DND-41 (cell line): ENCODE results near the gene FBLIM1.

Experiments
- ATAC-seq: fragments of 200-7000 bp; cut with Tn5 transposase; 3 replicates; pipeline ENCODE4 v1.9.1; 2021; ENCODE audit warnings: low read depth; ENCODE audit not compliant: insufficient read depth
- DNase-seq: peaks from one replicate; pipeline ENCODE4 v3.0.0-alpha.2; 2020
- H2AFZ ChIP-seq: 2 replicates; pipeline ENCODE4 v1.6.0; 2012; ENCODE audit warnings: low read depth, low read length
- H3K27ac ChIP-seq: 2 replicates; pipeline ENCODE4 v1.5.1; 2012; ENCODE audit warnings: low read length, inconsistent platforms
- H3K27me3 ChIP-seq: fragments of 200-600 bp; sonication (generic); 2 replicates; pipeline ENCODE4 v1.6.0; 2012; ENCODE audit warnings: low read length, mild to moderate bottlenecking, inconsistent platforms; ENCODE audit not compliant: insufficient read depth, poor library complexity
- H3K36me3 ChIP-seq: 2 replicates; pipeline ENCODE4 v1.5.1; 2012; ENCODE audit warnings: low read length, inconsistent platforms; ENCODE audit not compliant: insufficient read depth
- H3K4me1 ChIP-seq: 2 replicates; pipeline ENCODE4 v1.5.1; 2012; ENCODE audit warnings: mild to moderate bottlenecking, low read length; ENCODE audit not compliant: insufficient read depth
- H3K4me2 ChIP-seq: 2 replicates; pipeline ENCODE4 v1.6.0; 2012; ENCODE audit warnings: mild to moderate bottlenecking, moderate library complexity, low read length, inconsistent platforms; ENCODE audit not compliant: insufficient read depth
- H3K4me3 ChIP-seq, 2 experiments: fragments of 200-600 bp in 1 of 2; shearing (Covaris generic) in 1 of 2; 2 replicates each; pipeline ENCODE4 v1.5.1; 2012 to 2016; ENCODE audit warnings: inconsistent platforms in 2 of 2, low read length in 2 of 2, mild to moderate bottlenecking in 2 of 2, low read depth in 1 of 2, moderate library complexity in 1 of 2
- H3K79me2 ChIP-seq: 2 replicates; pipeline ENCODE4 v1.6.0; 2012; ENCODE audit warnings: low read length, inconsistent platforms; ENCODE audit not compliant: insufficient read depth
- H3K9ac ChIP-seq: 2 replicates; pipeline ENCODE4 v1.6.0; 2012; ENCODE audit warnings: low read depth, mild to moderate bottlenecking, inconsistent platforms, low read length, moderate library complexity
- H3K9me3 ChIP-seq: 2 replicates; pipeline ENCODE4 v1.5.1; 2012; ENCODE audit warnings: low read length, moderate library complexity, mild to moderate bottlenecking, inconsistent platforms; ENCODE audit not compliant: insufficient read depth, severe bottlenecking
- H4K20me1 ChIP-seq: 2 replicates; pipeline ENCODE4 v1.6.0; 2012; ENCODE audit warnings: low read length; ENCODE audit not compliant: insufficient read depth
- CTCF ChIP-seq: IDR thresholded peaks from 2 replicates; pipeline ENCODE4 v1.5.1; 2012; ENCODE audit warnings: borderline replicate concordance, low read length, moderate library complexity, mild to moderate bottlenecking; ENCODE audit not compliant: poor library complexity, severe bottlenecking; ENCODE audit errors: extremely low read depth
- EZH2 ChIP-seq: IDR thresholded peaks from 3 replicates; pipeline ENCODE4 v1.6.1; 2012; ENCODE audit warnings: borderline replicate concordance, low read depth, mild to moderate bottlenecking, moderate library complexity, low read length, inconsistent platforms; ENCODE audit not compliant: severe bottlenecking

The FBLIM1 gene

DNA sequence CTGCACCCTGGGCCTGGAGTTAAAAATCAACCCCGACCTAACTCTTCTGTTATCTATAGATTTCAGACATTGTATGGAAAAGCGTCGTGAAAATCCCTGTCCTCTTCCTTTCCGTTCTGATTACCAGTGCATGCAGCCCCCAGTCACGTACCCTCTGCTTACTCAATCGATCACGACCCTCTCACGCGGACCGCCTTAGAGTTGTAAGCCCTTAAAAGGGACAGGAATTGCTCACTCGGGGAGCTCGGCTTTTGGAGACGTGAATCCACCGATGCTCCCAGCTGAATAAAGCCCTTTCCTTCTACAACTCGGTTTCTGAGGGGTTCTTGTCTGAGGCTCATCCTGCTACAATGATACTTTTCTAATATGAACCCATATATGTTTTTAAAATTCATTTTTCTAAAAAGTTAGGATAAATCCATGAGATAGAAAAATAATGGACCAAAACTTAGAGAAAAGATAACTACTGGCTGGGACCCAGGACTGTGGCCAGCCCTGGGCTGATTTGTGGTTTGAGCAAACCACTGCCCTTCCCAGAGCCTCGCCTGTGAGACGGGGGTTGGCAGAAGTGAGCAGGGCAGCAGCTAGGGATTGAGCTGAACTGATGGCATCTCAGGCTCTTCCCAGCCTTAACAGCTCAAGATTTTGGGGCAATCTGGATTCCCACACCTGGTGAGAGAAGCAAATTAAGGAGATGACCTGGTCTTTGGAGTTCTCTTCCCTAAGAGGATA is 43.8 kb downstream of the FBLIM1 start:
- no peak for ATAC-seq

GRCh38 chr1:15803380-15803779 is 44.8 kb downstream of the FBLIM1 start:
- DNase-seq = no peak
- no peaks in the 10 kb centered on the region for H3K4me1 ChIP-seq
- TF ChIP-seq CTCF (peak; percentile 49), EZH2 (no peak)
- no peak overlapping the region for H3K4me3 ChIP-seq
- H4K20me1 ChIP-seq = no peaks in the 10 kb centered on the region; the same call in 1 of the 2 replicates
- no peak overlapping the region for H3K9ac ChIP-seq
- no peaks in the 10 kb centered on the region for H3K79me2 ChIP-seq
- no peak overlapping the region for H2AFZ ChIP-seq
- H3K36me3 ChIP-seq = no peaks in the 10 kb centered on the region
- no peak overlapping the region for H3K4me2 ChIP-seq
- no peaks in the 10 kb centered on the region for H3K27me3 ChIP-seq
- H3K9me3 ChIP-seq = no peaks in the 10 kb centered on the region
- ATAC-seq = no peak
- H3K27ac ChIP-seq = no peak overlapping the region

More for the DNA sequence above, 43.8 kb downstream of the FBLIM1 start:
- H4K20me1 ChIP-seq = no peaks in the 10 kb centered on the region; the same call in 1 of the 2 replicates
- no peak overlapping the region for H3K27ac ChIP-seq
- H3K4me1 ChIP-seq = no peaks in the 10 kb centered on the region
- no peak overlapping the region for H3K4me2 ChIP-seq
- H3K27me3 ChIP-seq = no peaks in the 10 kb centered on the region
- no peak for TF ChIP-seq EZH2
- no peak for TF ChIP-seq CTCF
- no peak overlapping the region for H3K9ac ChIP-seq
- H3K4me3 ChIP-seq = no peak overlapping the region
- no peak overlapping the region for H2AFZ ChIP-seq
- no peaks in the 10 kb centered on the region for H3K36me3 ChIP-seq
- no peak for DNase-seq
- H3K9me3 ChIP-seq = no peaks in the 10 kb centered on the region
- no peaks in the 10 kb centered on the region for H3K79me2 ChIP-seq

- Histone ChIP-seq H3K4me3 (no peak overlapping the region), H4K20me1 (no peaks in the 10 kb centered on the region; the same call in 1 of the 2 replicates), H3K9me3 (no peaks in the 10 kb centered on the region), H2AFZ (no peak overlapping the region), H3K9ac (no peak overlapping the region), H3K27ac (no peak overlapping the region), H3K79me2 (no peaks in the 10 kb centered on the region), H3K4me1 (no peaks in the 10 kb centered on the region), H3K4me2 (no peak overlapping the region), H3K36me3 (no peaks in the 10 kb centered on the region), H3K27me3 (no peaks in the 10 kb centered on the region)
- ATAC-seq (no peak), DNase-seq (no peak)
- TF ChIP-seq EZH2 = no peak
- TF ChIP-seq CTCF = no peak
Observed at GRCh38 chr1:15804060-15804459, 45.5 kb downstream of the FBLIM1 start.
